Left ventricle myocardium superior (tissue), 1 donor: Measurements from ENCODE around the gene MTARC1. TPM values are rescaled to one million over a fixed set of nuclear protein-coding genes. Genes with fewer than 3 reads are reported as not detected.

ENCODE experiments used
- ATAC-seq: fragments of 200-7000 bp; cut with Tn5 transposase; one replicate; pipeline ENCODE4 v1.9.1; 2020; ENCODE audit warnings: mild to moderate bottlenecking, moderate library complexity
- DNase-seq: peaks from one replicate; pipeline ENCODE4 v3.0.0-alpha.2; 2020
- intact Hi-C: fragments of 100-400 bp; cut with micrococcal nuclease; formaldehyde crosslinking; loops from one replicate; pipeline ENCODE4 v1.11.0; 2022
- total RNA-seq: library from RNA; stranded (reverse); fragmentation: NEBNext Ultra II Directional; extraction: Animal tissue kit (Norgen Biotek cat#: 25700); gene quantifications from one replicate; pipeline ENCODE4 v1.2.1, GENCODE V29; 2021
- donor health status: DM: no; HTN: yes; CAD: no; lungs with severe emphysema.

The MTARC1 gene
- total RNA-seq, 1 donor from 2014 or later: 3.5 TPM

GRCh38 chr1:220798338-220798737 is 11.6 kb downstream of the MTARC1 start:
- intact Hi-C loops: no loop called here
- ATAC-seq (no peak), DNase-seq (no peak)

GRCh38 chr1:220800262-220800661 is 13.5 kb downstream of the MTARC1 start:
- no peak for ATAC-seq
- DNase-seq: no peak
- intact Hi-C loops: loop anchor here (10.0 kb wide), 1 partner anchor 635 kb away; no protein-coding TSS in a partner anchor

- DNase-seq: no peak
- ATAC-seq: peak; percentile 59
- intact Hi-C loops: loop anchor here (10.0 kb wide), 1 partner anchor 631 kb away; no protein-coding TSS in a partner anchor
These were observed 16.9 kb downstream of the MTARC1 start for GRCh38 chr1:220803401-220804201.

- ATAC-seq (no peak), DNase-seq (no peak)
- intact Hi-C loops: loop anchor here (10.0 kb wide), 1 partner anchor 631 kb away; no protein-coding TSS in a partner anchor
These were observed 17.5 kb downstream of the MTARC1 start for GRCh38 chr1:220804202-220804586.

GRCh38 chr1:220806408-220806807 is 19.7 kb downstream of the MTARC1 start:
- intact Hi-C loops: loop anchor here (10.0 kb wide), 1 partner anchor 628 kb away; no protein-coding TSS in a partner anchor
- ATAC-seq: no peak

GRCh38 chr1:220807726-220808125 is 21.0 kb downstream of the MTARC1 start:
- intact Hi-C loops: loop anchor here (10.0 kb wide), 1 partner anchor 627 kb away; no protein-coding TSS in a partner anchor
- DNase-seq: no peak
- ATAC-seq: no peak

More at GRCh38 chr1:220806408-220806807, 19.7 kb downstream of the MTARC1 start:
- DNase-seq: no peak

- intact Hi-C loops: loop anchor here (10.0 kb wide), 1 partner anchor 626 kb away; no protein-coding TSS in a partner anchor
- no peak for DNase-seq
- ATAC-seq: peak; percentile 79
These were observed 21.9 kb downstream of the MTARC1 start for GRCh38 chr1:220808345-220809186.

GRCh38 chr1:220809187-220809550 is 22.5 kb downstream of the MTARC1 start:
- DNase-seq (no peak), ATAC-seq (peak; percentile 6)
- intact Hi-C loops: loop anchor here (10.0 kb wide), 1 partner anchor 626 kb away; no protein-coding TSS in a partner anchor

GRCh38 chr1:220809704-220810103 is 23.0 kb downstream of the MTARC1 start:
- intact Hi-C loops: loop anchor here (5.0 to 10.0 kb wide), 3 partner anchors 65 to 625 kb away; partner anchors contain the start of gene HLX
- no peak for ATAC-seq
- DNase-seq: no peak

- DNase-seq (peak; percentile 86), ATAC-seq (peak; percentile 79)
- intact Hi-C loops: loop anchor here (5.0 to 10.0 kb wide), 2 partner anchors 65 to 392 kb away; partner anchors contain the start of gene HLX
These were observed 23.5 kb downstream of the MTARC1 start for GRCh38 chr1:220810179-220810653.

GRCh38 chr1:220810963-220811362 is 24.2 kb downstream of the MTARC1 start:
- no peak for DNase-seq
- ATAC-seq: peak; percentile 41
- intact Hi-C loops: loop anchor here (5.0 to 10.0 kb wide), 2 partner anchors 64 to 391 kb away; partner anchors contain the start of gene HLX

GRCh38 chr1:220811695-220812094 is 25.0 kb downstream of the MTARC1 start:
- intact Hi-C loops: loop anchor here (5.0 to 10.0 kb wide), 2 partner anchors 63 to 391 kb away; partner anchors contain the start of gene HLX
- DNase-seq (no peak), ATAC-seq (no peak)

GRCh38 chr1:220812308-220812707 is 25.6 kb downstream of the MTARC1 start:
- intact Hi-C loops: loop anchor here (5.0 to 10.0 kb wide), 2 partner anchors 62 to 390 kb away; partner anchors contain the start of gene HLX
- no peak for DNase-seq

GRCh38 chr1:220813013-220813412 is 26.3 kb downstream of the MTARC1 start:
- DNase-seq: no peak

More at GRCh38 chr1:220812308-220812707, 25.6 kb downstream of the MTARC1 start:
- no peak for ATAC-seq

GRCh38 chr1:220815409-220815808 is 28.7 kb downstream of the MTARC1 start:
- no peak for DNase-seq
- ATAC-seq: no peak
- intact Hi-C loops: loop anchor here (10.0 kb wide), 1 partner anchor 59 kb away; the partner anchor contains the start of gene HLX

More at GRCh38 chr1:220813013-220813412, 26.3 kb downstream of the MTARC1 start:
- intact Hi-C loops: loop anchor here (5.0 to 10.0 kb wide), 2 partner anchors 62 to 389 kb away; partner anchors contain the start of gene HLX
- ATAC-seq: no peak

GRCh38 chr1:220817907-220818306 is 31.2 kb downstream of the MTARC1 start:
- ATAC-seq (no peak), DNase-seq (no peak)
- intact Hi-C loops: loop anchor here (10.0 kb wide), 1 partner anchor 57 kb away; the partner anchor contains the start of gene HLX

- intact Hi-C loops: loop anchor here (10.0 kb wide), 1 partner anchor 56 kb away; the partner anchor contains the start of gene HLX
- ATAC-seq (no peak), DNase-seq (no peak)
These were observed 31.9 kb downstream of the MTARC1 start for GRCh38 chr1:220818421-220819173.

- no peak for ATAC-seq
These were observed 32.8 kb downstream of the MTARC1 start for GRCh38 chr1:220819467-220820026.

More at GRCh38 chr1:220819467-220820026, 32.8 kb downstream of the MTARC1 start:
- no peak for DNase-seq
- intact Hi-C loops: loop anchor here (10.0 kb wide), 1 partner anchor 55 kb away; the partner anchor contains the start of gene HLX
